ENCODE data around the gene UNK. TPM values are rescaled to one million over a fixed set of nuclear protein-coding genes. Genes with fewer than 3 reads are reported as not detected.

Gene UNK
- total and polyA plus RNA-seq, 9 of the 15 experiments (the other 6 are each of a cell fraction or from before 2014, with no cell fraction given) = 12.8 to 38.6 (median 24.8) TPM

- DNase-seq (ENCODE audit: extremely low read depth in 1 of 4, low spot score in 3 of 4) (no peak), ATAC-seq (no peak), FAIRE-seq (no peak)
- H3K79me2 ChIP-seq (ENCODE audit: control insufficient read depth, insufficient read depth, low read length) = peaks cover 35% of the 10 kb centered on the region
- intact Hi-C loops (cut with micrococcal nuclease) (loop anchor here (5.0 kb wide), 2 partner anchors 71 to 86 kb away; a partner anchor contains a TSS), in situ Hi-C loops (cut with MboI) (no loop called here)
- no peak overlapping the region for H3K4me2 ChIP-seq (ENCODE audit: insufficient read depth, low read length)
- no TSS peak for BruUV-seq (replicated peaks)
- ChIA-PET CTCF (ENCODE audit: low intra/inter-chr PET ratio) (interaction anchor here (0.6 to 0.8 kb wide), 3 partner anchors 63 to 97 kb away, joined by 3 to 4 read pairs (median 3); partner anchors contain the start of genes GALK1 and UNK), POLR2A (interaction anchor here (1.0 to 8.5 kb wide), 5 partner anchors 11 to 72 kb away, joined by 3 to 145 read pairs (median 6); partner anchors contain the start of gene UNK)
- H3K36me3 ChIP-seq (ENCODE audit: control insufficient read depth, insufficient read depth, low read length) = peaks cover 57% of the 10 kb centered on the region
- H3K4me1 ChIP-seq (replicated peaks in 1 of 2; ENCODE audit: control insufficient read depth in 2 of 2, insufficient read depth in 2 of 2, low read length in 2 of 2) = peaks cover 31 to 73% of the 10 kb centered on the region in 2 experiments
- no peak overlapping the region; the same call in 2 of the 3 replicates for H3K27ac ChIP-seq (ENCODE audit: extremely low read depth, low read depth, low read length)
- no peaks in the 10 kb centered on the region for H4K20me1 ChIP-seq (replicated peaks; ENCODE audit: control insufficient read depth, insufficient read depth, low read length)
- no peak overlapping the region for H3K4me3 ChIP-seq
- no peak for TF ChIP-seq CREB5 (CRISPR knock-in tag; IDR thresholded peaks at IDR 0.05)
- TF ChIP-seq KDM1A (IDR thresholded peaks at IDR 0.05) = peak in 1 of 2 experiments; percentile 30; a peak in 1 of 4 replicates
- TF ChIP-seq POLR2G (IDR thresholded peaks at IDR 0.05; ENCODE audit: low read depth, low read length) = 0 out of 2 replicates have a peak, but pooled peaks have one; percentile 2
- 73% methylated on average over 13 of the region's 25 CpGs for WGBS (ENCODE audit: insufficient coverage, low coverage, missing lambda C conversion rate)
- no peak overlapping the region; a peak in 1 of 4 replicates for H3K9ac ChIP-seq (ENCODE audit: insufficient read depth in 1 of 2, low read depth in 2 of 2, low read length in 2 of 2)
- no peaks in the 10 kb centered on the region for H3K9me3 ChIP-seq (replicated peaks; ENCODE audit: control insufficient read depth, insufficient read depth, low read depth, low read length)
- no peaks in the 10 kb centered on the region for H3K9me1 ChIP-seq (ENCODE audit: control insufficient read depth, insufficient read depth, low read length)
- H2AFZ ChIP-seq (ENCODE audit: low read depth, low read length) = no peak overlapping the region
- no peaks in the 10 kb centered on the region for H3K27me3 ChIP-seq (ENCODE audit: control insufficient read depth in 2 of 2, insufficient read depth in 2 of 2, low read length in 2 of 2)
These were observed 63.3 kb downstream of the UNK start for GRCh38 chr17:75847614-75848522.
